HEK293 (cell line): ENCODE measurements around the gene LDB1.

ENCODE experiments used
- GLIS1 ChIP-seq: fragments of 450-650 bp; formaldehyde crosslinking; IDR thresholded peaks from 2 replicates; pipeline ENCODE4 v1.5.1; 2016; ENCODE audit warnings: missing biosample characterization, missing genetic modification characterization
- GLIS2 ChIP-seq: fragments of 450-650 bp; formaldehyde crosslinking; IDR thresholded peaks from 2 replicates; pipeline ENCODE4 v1.5.1; 2016; ENCODE audit warnings: missing biosample characterization, missing genetic modification characterization
- IKZF3 ChIP-seq: fragments of 450-650 bp; IDR thresholded peaks from 2 replicates; pipeline ENCODE4 v1.5.0; 2018; ENCODE audit warnings: missing biosample characterization, mild to moderate bottlenecking, missing genetic modification characterization, moderate library complexity
- KLF1 ChIP-seq: fragments of 450-650 bp; formaldehyde crosslinking; IDR thresholded peaks from 2 replicates; pipeline ENCODE4 v1.5.1; 2016; ENCODE audit warnings: missing biosample characterization, missing genetic modification characterization
- SCRT1 ChIP-seq: fragments of 450-650 bp; formaldehyde crosslinking; IDR thresholded peaks from 2 replicates; pipeline ENCODE4 v1.5.1; 2016; ENCODE audit warnings: missing biosample characterization, missing genetic modification characterization, borderline replicate concordance
- SCRT2 ChIP-seq: fragments of 450-650 bp; formaldehyde crosslinking; IDR thresholded peaks from 2 replicates; pipeline ENCODE4 v1.5.1; 2016; ENCODE audit warnings: missing biosample characterization, missing genetic modification characterization
- SETDB1 ChIP-seq: IDR thresholded peaks from one replicate; pipeline ENCODE4 v1.6.1; 2017; ENCODE audit warnings: mild to moderate bottlenecking, low read length, moderate library complexity, mixed read lengths; ENCODE audit not compliant: insufficient read length
- ZBTB1 ChIP-seq: fragments of 450-650 bp; formaldehyde crosslinking; IDR thresholded peaks from 2 replicates; pipeline ENCODE4 v1.5.1; 2016; ENCODE audit warnings: missing biosample characterization, missing genetic modification characterization
- ZBTB20 ChIP-seq: fragments of 450-650 bp; formaldehyde crosslinking; IDR thresholded peaks from 2 replicates; pipeline ENCODE4 v1.5.1; 2016; ENCODE audit warnings: missing biosample characterization, missing genetic modification characterization
- ZEB2 ChIP-seq: fragments of 450-650 bp; formaldehyde crosslinking; IDR thresholded peaks from 2 replicates; pipeline ENCODE4 v1.5.1; 2016; ENCODE audit warnings: missing biosample characterization, missing genetic modification characterization
- ZFP3 ChIP-seq: fragments of 450-650 bp; formaldehyde crosslinking; IDR thresholded peaks from 2 replicates; pipeline ENCODE4 v1.5.1; 2016; ENCODE audit warnings: low read depth, missing biosample characterization, missing genetic modification characterization
- ZNF132 ChIP-seq: fragments of 450-650 bp; formaldehyde crosslinking; IDR thresholded peaks from 2 replicates; pipeline ENCODE4 v1.5.1; 2017; ENCODE audit warnings: missing biosample characterization, missing genetic modification characterization, borderline replicate concordance
- ZNF155 ChIP-seq: fragments of 450-650 bp; formaldehyde crosslinking; IDR thresholded peaks from 2 replicates; pipeline ENCODE4 v1.5.1; 2016; ENCODE audit warnings: missing biosample characterization, missing genetic modification characterization
- ZNF214 ChIP-seq: fragments of 450-650 bp; formaldehyde crosslinking; IDR thresholded peaks from 2 replicates; pipeline ENCODE4 v1.5.1; 2017; ENCODE audit warnings: missing biosample characterization, mild to moderate bottlenecking, missing genetic modification characterization, borderline replicate concordance
- ZNF223 ChIP-seq: fragments of 450-650 bp; formaldehyde crosslinking; IDR thresholded peaks from 2 replicates; pipeline ENCODE4 v1.5.1; 2016; ENCODE audit warnings: missing biosample characterization, missing genetic modification characterization
- ZNF24 ChIP-seq: fragments of 450-650 bp; formaldehyde crosslinking; IDR thresholded peaks from 2 replicates; pipeline ENCODE4 v1.5.1; 2016; ENCODE audit warnings: missing biosample characterization, missing genetic modification characterization
- ZNF292 ChIP-seq: fragments of 450-650 bp; formaldehyde crosslinking; IDR thresholded peaks from 2 replicates; pipeline ENCODE4 v1.5.1; 2016; ENCODE audit warnings: low read depth, missing biosample characterization, missing genetic modification characterization, borderline replicate concordance
- ZNF335 ChIP-seq: fragments of 450-650 bp; formaldehyde crosslinking; conservative IDR thresholded peaks from 2 replicates; pipeline ENCODE4 v1.5.1; 2016; ENCODE audit warnings: missing biosample characterization, missing genetic modification characterization
- ZNF341 ChIP-seq: fragments of 450-650 bp; formaldehyde crosslinking; IDR thresholded peaks from 2 replicates; pipeline ENCODE4; 2016; ENCODE audit warnings: low read depth, missing biosample characterization, missing genetic modification characterization
- ZNF37A ChIP-seq: fragments of 450-650 bp; IDR thresholded peaks from 2 replicates; pipeline ENCODE4 v1.5.1; 2018; ENCODE audit warnings: missing biosample characterization, missing genetic modification characterization
- ZNF510 ChIP-seq: fragments of 450-650 bp; formaldehyde crosslinking; IDR thresholded peaks from 2 replicates; pipeline ENCODE4 v1.5.1; 2018; ENCODE audit warnings: mild to moderate bottlenecking, missing genetic modification characterization, missing biosample characterization; ENCODE audit not compliant: insufficient replicate concordance
- ZNF549 ChIP-seq: fragments of 450-650 bp; IDR thresholded peaks from 2 replicates; pipeline ENCODE4 v1.5.1; 2018; ENCODE audit warnings: missing biosample characterization, missing genetic modification characterization, mild to moderate bottlenecking, inconsistent platforms, moderate library complexity
- ZNF571 ChIP-seq: fragments of 450-650 bp; formaldehyde crosslinking; IDR thresholded peaks from 2 replicates; pipeline ENCODE4 v1.5.0; 2017; ENCODE audit warnings: missing biosample characterization, missing genetic modification characterization
- ZNF658 ChIP-seq: fragments of 450-650 bp; formaldehyde crosslinking; IDR thresholded peaks from 2 replicates; pipeline ENCODE4; 2016; ENCODE audit warnings: missing biosample characterization, missing genetic modification characterization
- ZNF664 ChIP-seq: fragments of 450-650 bp; formaldehyde crosslinking; IDR thresholded peaks from 2 replicates; pipeline ENCODE4 v1.5.1; 2016; ENCODE audit warnings: missing biosample characterization, missing genetic modification characterization
- ZNF677 ChIP-seq: fragments of 450-650 bp; IDR thresholded peaks from 2 replicates; pipeline ENCODE4 v1.5.0; 2018; ENCODE audit warnings: missing biosample characterization, mild to moderate bottlenecking, missing genetic modification characterization, moderate library complexity
- ZNF768 ChIP-seq: fragments of 450-650 bp; formaldehyde crosslinking; IDR thresholded peaks from 2 replicates; pipeline ENCODE4 v1.5.1; 2018; ENCODE audit warnings: missing biosample characterization, mild to moderate bottlenecking, missing genetic modification characterization
- ZSCAN30 ChIP-seq: fragments of 450-650 bp; IDR thresholded peaks from 2 replicates; pipeline ENCODE4 v1.5.1; 2018; ENCODE audit warnings: missing biosample characterization, mild to moderate bottlenecking, missing genetic modification characterization, moderate library complexity
- TF ChIP-seq, protein P1 (sequence below): fragments of 450-650 bp; formaldehyde crosslinking; IDR thresholded peaks from 2 replicates; pipeline ENCODE4 v1.5.1; 2017; ENCODE audit warnings: missing biosample characterization, missing genetic modification characterization
- TF ChIP-seq, protein P2 (sequence below): fragments of 450-650 bp; formaldehyde crosslinking; IDR thresholded peaks from 2 replicates; pipeline ENCODE4 v1.5.1; 2017; ENCODE audit warnings: missing biosample characterization, missing genetic modification characterization
- TF ChIP-seq, protein P3 (sequence below): fragments of 450-650 bp; formaldehyde crosslinking; IDR thresholded peaks from 2 replicates; pipeline ENCODE4 v1.5.1; 2016; ENCODE audit warnings: missing biosample characterization, missing genetic modification characterization
- TF ChIP-seq, protein P4 (sequence below): fragments of 450-650 bp; formaldehyde crosslinking; IDR thresholded peaks from 2 replicates; pipeline ENCODE4 v1.5.1; 2016; ENCODE audit warnings: missing biosample characterization, missing genetic modification characterization
- TF ChIP-seq, protein P5 (sequence below): IDR thresholded peaks from 2 replicates; pipeline ENCODE4 v1.6.1; 2011; ENCODE audit warnings: mild to moderate bottlenecking, low read depth, low read length, borderline replicate concordance

The LDB1 gene

DNA sequence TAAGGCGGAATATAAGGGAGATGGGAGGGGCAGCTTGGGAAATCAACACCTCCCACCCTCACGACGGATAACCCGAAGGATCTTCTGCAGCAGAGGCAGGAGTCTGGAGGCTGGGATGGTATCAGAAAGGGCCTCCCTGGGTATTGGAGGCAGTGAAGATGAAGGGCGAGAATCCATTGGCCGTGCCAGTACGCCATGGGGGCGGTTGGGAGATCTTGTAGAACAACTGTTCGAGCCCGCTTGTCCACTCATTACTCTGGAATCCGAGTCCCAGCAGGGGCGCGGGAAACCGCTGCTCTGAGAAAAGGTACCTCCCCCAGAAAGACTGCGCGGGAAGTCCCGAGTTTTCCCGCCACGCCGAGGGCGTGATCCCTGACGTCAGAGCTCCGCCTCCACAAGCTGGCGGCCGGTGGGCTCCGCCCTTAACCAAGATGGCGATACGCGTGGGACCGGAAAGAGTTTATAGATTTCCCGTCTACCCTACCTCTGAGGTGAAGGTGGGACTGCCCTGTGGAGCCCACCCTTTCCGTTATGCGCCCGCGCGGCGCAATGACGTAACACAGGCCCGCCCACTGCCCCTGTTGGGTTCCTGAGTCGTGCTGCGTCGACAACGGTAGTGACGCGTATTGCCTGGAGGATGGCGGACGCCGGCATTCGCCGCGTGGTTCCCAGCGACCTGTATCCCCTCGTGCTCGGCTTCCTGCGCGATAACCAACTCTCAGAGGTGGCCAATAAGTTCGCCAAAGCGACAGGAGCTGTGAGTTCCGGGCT lies 31.8 kb upstream of the LDB1 start, which contains the start of gene NOLC1 (continued):
- TF ChIP-seq ZNF292 (tag by site-specific recombination) (no peak), ZSCAN30 (tag by site-specific recombination) (peak; percentile 54), ZNF223 (tag by site-specific recombination) (no peak), ZNF510 (tag by site-specific recombination) (no peak), ZNF24 (tag by site-specific recombination) (peak; percentile 81; the same call in 1 of the 2 replicates), ZNF341 (peak; percentile 99), ZNF768 (tag by site-specific recombination) (no peak), ZNF664 (tag by site-specific recombination) (no peak), ZBTB20 (peak; percentile 44; the same call in 1 of the 2 replicates), ZNF549 (tag by site-specific recombination) (no peak), ZNF132 (tag by site-specific recombination) (no peak), SETDB1 (no peak), KLF1 (peak; percentile 96), ZNF677 (tag by site-specific recombination) (0 out of 2 replicates have a peak, but pooled peaks have one; percentile 29), ZNF214 (tag by site-specific recombination) (no peak), ZEB2 (tag by site-specific recombination) (peak; percentile 99), ZNF155 (no peak), ZNF658 (no peak), GLIS2 (tag by site-specific recombination) (peak; percentile 93), ZFP3 (tag by site-specific recombination) (no peak), ZNF335 (tag by site-specific recombination) (peak; percentile 89; the same call in 1 of the 2 replicates), SCRT2 (tag by site-specific recombination) (peak; percentile 88), SCRT1 (tag by site-specific recombination) (peak; percentile 80), GLIS1 (peak; percentile 90), IKZF3 (peak; percentile 92), ZNF571 (no peak), ZBTB1 (tag by site-specific recombination) (no peak), ZNF37A (tag by site-specific recombination) (no peak)
- TF ChIP-seq, protein P1, sequence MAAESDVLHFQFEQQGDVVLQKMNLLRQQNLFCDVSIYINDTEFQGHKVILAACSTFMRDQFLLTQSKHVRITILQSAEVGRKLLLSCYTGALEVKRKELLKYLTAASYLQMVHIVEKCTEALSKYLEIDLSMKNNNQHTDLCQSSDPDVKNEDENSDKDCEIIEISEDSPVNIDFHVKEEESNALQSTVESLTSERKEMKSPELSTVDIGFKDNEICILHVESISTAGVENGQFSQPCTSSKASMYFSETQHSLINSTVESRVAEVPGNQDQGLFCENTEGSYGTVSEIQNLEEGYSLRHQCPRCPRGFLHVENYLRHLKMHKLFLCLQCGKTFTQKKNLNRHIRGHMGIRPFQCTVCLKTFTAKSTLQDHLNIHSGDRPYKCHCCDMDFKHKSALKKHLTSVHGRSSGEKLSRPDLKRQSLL (tag by site-specific recombination) = 0 out of 2 replicates have a peak, but pooled peaks have one; percentile 23
- TF ChIP-seq, protein P2, sequence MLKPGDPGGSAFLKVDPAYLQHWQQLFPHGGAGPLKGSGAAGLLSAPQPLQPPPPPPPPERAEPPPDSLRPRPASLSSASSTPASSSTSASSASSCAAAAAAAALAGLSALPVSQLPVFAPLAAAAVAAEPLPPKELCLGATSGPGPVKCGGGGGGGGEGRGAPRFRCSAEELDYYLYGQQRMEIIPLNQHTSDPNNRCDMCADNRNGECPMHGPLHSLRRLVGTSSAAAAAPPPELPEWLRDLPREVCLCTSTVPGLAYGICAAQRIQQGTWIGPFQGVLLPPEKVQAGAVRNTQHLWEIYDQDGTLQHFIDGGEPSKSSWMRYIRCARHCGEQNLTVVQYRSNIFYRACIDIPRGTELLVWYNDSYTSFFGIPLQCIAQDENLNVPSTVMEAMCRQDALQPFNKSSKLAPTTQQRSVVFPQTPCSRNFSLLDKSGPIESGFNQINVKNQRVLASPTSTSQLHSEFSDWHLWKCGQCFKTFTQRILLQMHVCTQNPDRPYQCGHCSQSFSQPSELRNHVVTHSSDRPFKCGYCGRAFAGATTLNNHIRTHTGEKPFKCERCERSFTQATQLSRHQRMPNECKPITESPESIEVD (tag by site-specific recombination) = no peak
- TF ChIP-seq, protein P3, sequence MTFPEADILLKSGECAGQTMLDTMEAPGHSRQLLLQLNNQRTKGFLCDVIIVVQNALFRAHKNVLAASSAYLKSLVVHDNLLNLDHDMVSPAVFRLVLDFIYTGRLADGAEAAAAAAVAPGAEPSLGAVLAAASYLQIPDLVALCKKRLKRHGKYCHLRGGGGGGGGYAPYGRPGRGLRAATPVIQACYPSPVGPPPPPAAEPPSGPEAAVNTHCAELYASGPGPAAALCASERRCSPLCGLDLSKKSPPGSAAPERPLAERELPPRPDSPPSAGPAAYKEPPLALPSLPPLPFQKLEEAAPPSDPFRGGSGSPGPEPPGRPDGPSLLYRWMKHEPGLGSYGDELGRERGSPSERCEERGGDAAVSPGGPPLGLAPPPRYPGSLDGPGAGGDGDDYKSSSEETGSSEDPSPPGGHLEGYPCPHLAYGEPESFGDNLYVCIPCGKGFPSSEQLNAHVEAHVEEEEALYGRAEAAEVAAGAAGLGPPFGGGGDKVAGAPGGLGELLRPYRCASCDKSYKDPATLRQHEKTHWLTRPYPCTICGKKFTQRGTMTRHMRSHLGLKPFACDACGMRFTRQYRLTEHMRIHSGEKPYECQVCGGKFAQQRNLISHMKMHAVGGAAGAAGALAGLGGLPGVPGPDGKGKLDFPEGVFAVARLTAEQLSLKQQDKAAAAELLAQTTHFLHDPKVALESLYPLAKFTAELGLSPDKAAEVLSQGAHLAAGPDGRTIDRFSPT = peak; percentile 95
- TF ChIP-seq, protein P4, sequence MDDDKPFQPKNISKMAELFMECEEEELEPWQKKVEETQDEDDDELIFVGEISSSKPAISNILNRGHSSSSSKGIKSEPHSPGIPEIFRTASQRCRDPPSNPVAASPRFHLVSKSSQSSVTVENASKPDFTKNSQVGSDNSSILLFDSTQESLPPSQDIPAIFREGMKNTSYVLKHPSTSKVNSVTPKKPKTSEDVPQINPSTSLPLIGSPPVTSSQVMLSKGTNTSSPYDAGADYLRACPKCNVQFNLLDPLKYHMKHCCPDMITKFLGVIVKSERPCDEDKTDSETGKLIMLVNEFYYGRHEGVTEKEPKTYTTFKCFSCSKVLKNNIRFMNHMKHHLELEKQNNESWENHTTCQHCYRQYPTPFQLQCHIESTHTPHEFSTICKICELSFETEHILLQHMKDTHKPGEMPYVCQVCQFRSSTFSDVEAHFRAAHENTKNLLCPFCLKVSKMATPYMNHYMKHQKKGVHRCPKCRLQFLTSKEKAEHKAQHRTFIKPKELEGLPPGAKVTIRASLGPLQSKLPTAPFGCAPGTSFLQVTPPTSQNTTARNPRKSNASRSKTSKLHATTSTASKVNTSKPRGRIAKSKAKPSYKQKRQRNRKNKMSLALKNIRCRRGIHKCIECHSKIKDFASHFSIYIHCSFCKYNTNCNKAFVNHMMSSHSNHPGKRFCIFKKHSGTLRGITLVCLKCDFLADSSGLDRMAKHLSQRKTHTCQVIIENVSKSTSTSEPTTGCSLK = no peak
- TF ChIP-seq, protein P5, sequence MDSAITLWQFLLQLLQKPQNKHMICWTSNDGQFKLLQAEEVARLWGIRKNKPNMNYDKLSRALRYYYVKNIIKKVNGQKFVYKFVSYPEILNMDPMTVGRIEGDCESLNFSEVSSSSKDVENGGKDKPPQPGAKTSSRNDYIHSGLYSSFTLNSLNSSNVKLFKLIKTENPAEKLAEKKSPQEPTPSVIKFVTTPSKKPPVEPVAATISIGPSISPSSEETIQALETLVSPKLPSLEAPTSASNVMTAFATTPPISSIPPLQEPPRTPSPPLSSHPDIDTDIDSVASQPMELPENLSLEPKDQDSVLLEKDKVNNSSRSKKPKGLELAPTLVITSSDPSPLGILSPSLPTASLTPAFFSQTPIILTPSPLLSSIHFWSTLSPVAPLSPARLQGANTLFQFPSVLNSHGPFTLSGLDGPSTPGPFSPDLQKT = 0 out of 2 replicates have a peak, but pooled peaks have one; percentile 31
